HG02798 (cell line): ENCODE measurements around the gene CMYA5.

Experiments used
- ATAC-seq: cut with Tn5 transposase; IDR thresholded peaks from one replicate; pipeline ENCODE4 v1.9.1; 2021; ENCODE audit warnings: mild to moderate bottlenecking; ENCODE audit not compliant: unreplicated experiment, poor library complexity

Gene CMYA5

DNA sequence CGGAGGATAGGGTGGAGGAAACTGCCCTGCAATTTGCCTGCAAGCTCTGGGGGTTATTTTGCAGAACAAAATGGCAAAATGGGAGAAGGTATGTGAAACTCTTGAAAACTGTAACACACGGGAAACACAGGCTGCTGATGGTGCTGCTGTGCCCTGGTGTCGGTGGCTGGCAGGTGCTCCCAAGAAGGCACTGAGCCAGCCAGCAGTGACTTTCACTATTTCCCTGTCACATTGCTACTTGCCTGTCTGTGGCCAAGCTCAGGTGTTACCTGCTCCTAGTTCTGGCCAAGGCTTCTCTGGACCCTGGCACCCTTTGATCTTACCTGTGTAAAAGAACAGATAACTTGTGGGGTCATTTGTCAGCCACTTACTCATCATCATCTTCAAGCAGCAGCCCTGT, 102.2 kb downstream of the CMYA5 start:
- ATAC-seq, result no peak

DNA sequence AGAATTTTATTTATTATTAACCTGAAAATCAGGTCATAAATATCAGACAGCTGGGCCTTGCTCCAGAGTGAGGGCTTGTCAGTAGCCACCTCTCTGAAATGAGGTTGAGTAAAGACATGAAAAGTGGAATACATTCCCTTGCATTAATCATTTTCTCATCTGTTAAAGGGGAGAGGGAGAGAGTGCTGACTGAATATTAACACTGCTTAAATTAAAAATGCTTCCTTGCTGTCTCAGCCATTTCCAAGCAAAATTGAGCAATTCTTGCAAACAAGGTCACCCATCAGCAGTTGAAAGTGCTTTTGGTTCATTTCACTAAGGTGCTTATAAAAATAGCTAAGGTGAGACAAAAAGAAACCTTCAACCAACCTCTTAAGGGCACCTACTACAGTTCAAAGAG, 102.8 kb downstream of the CMYA5 start:
- no peak for ATAC-seq

DNA sequence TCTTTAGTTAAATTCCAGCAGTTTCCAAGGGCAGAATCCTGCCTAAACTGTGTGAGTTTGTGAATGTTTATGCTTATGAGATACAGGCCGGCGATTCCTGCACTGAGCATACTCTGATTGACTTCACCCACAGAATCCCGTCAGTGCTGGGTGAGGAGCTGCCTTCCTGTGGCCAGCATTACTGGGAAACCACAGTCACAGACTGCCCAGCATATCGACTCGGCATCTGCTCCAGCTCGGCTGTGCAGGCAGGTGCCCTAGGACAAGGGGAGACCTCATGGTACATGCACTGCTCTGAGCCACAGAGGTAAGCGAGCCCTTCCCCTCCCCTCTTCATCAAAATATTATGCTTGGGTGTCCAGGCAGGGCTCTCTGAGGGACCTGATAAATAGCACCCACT, 103.7 kb downstream of the CMYA5 start:
- ATAC-seq, result no peak

DNA sequence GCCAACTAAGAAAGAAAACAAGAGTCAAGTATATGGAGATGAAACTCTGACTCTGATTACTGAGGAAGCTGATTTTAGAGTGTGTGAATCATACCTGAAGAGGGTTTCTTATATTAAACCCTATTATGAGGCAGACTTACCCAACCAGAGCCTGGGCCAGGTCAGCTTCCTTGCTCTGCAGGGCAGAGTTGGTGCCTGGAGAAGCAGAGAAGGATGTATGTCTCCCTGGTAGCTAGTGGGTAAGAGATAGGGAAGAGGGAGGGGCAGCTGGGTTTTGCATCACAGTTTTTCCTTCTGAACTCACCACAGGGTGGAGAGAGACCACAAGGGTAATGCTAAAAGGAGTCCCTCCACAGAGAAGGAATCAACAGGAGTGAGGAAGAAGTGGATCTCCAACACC, 104.1 kb downstream of the CMYA5 start:
- ATAC-seq, result no peak

DNA sequence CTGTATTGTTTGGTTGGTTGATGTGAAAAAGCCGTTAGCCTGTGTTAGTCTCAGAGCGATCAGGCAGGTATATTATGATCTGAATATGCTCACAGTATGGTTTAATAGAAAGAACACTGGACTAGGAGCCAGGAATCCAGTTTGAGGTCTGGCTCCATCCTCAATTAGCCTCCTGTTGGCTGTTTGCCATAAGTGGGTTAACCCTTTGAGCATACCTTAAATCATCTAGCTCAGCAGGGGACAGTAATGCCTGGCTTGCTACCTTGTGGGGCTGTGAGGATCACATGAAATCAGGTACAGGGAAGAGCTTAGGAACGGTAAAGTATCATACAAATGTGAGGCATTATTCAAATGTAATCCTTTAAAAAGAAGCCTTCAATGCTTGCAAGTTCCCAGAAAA, 104.7 kb downstream of the CMYA5 start:
- ATAC-seq, result no peak

DNA sequence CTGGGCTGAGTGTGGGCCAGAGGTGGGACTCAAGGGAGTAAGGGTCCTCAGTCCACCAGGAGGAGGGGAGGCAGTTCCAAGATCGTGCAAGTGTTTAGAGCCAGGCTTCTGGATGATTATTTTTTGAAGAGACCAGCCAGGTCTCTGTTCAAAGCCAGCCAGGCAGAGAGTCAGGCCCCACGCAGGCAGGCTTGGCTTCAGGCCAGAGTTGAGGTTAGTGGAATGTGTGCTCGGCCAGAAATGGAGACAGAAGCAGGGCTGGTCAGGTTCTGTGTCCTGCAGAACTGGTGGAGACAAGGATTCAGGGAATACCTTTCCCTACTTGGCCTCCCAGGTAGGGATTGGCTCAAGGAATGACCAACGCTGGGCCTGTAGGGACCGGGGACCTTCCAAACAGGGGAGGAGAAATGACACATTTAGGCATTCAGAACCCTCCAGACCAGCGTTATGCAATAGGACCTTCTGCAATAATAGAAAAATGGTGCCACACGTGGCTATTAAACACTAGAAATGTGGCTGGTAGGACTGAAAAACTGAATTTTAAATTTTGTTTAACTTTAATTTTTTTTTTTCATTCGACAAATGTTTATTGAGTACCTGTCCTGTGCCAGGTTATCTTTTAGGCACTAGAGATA, 106.2 kb downstream of the CMYA5 start:
- no peak for ATAC-seq

DNA sequence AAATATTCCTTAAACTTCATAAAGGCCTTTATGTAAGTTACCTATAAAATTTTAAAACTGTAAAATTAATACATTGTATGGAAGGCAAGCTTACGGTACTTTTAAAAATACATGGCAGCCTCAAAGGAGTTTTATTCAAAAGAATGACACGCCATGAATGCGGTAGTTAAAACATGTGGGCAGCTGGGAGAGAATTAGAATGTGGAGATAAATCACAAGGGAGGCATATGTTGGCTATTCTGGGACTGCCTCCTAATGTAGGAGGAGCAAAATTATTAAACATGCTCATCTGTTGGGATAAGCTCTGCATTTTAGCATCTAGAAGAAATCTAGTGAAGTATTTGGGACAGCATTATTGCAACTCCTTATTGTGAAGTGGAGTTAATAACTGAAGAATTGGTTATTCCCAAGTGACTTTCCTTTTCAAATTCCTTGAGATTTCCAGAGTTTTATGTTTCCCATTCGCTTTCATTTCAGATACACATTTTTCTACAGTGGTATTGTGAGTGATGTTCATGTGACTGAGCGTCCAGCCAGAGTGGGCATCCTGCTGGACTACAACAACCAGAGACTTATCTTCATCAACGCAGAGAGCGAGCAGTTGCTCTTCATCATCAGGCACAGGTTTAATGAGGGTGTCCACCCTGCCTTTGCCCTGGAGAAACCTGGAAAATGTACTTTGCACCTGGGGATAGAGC, 109.4 kb downstream of the CMYA5 start:
- no peak for ATAC-seq

DNA sequence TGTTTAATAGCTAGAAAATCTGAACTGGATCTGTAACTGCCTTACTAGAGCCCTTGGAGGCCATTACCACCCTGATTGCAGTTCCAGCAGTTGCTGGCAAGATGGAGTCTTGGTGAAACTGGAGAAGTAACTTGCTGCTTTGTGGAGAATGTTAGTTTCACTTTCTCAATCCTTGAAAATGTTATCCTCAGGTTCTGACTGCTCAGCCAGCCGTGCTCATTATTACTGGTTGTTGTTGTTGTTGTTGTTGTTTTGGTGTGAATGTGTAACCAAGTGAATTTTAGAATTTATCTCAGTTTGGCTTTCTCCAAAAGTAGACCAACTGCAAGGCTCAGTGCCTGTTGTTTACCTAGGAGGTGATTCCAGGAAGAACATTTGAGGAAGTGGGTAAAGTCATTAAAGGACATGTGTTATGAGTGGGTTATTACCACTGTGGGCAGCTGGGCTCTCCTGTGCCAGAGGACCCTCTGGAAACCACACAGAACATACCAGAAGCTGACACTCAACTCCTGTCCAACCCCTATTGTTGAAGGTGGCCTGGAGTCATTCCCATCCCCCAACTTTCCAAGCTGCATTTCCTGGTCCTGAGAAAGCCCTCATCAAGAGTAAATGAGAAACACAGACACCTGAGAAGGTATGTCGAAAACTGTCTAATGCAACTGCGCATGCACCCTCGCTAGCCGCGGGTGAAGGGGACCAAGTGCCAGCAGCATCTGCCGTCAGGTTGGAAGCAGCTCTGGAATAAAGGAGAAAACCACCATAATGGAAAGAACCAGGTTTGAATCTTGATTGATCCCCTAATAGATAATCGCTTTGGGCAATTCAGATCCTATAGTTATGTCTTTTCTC, 111.6 kb downstream of the CMYA5 start:
- ATAC-seq, result no peak

DNA sequence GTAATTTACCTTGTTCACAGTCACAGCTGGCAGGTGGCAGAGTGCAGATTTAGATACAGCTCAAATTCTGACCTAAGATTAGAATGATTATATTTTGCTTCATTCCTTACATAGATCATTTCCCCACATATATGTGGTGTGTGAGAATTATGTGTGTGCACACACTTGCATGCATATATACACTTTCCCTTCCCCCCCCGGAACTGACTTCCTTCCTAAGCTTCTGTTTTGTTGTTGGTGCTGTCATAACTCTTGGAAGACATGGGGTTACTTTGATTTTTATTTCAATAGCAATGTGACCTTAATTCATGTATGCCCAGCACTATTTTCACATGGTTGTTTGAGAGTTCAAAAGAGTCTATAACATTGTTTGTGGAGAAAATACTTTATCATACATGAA, 112.8 kb downstream of the CMYA5 start:
- ATAC-seq, result no peak

DNA sequence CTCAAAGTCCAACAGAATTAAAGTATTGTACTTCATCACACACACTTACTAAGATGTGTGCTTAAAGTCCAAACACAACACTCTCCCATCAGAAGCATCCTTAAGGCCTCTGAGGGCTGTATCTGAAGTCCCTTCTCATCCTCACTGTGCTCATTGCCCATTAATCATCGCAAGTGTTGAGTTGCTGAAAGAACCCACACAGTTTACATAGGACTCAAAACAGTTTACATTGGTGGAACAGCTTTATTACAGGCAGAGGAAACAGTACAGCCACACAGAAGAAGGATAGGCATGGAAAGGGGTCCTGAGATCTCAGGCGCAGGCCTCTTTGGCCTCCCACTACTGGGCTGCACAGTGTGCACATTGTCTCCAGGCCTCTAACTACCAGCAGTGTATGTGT, 113.4 kb downstream of the CMYA5 start:
- no peak for ATAC-seq

DNA sequence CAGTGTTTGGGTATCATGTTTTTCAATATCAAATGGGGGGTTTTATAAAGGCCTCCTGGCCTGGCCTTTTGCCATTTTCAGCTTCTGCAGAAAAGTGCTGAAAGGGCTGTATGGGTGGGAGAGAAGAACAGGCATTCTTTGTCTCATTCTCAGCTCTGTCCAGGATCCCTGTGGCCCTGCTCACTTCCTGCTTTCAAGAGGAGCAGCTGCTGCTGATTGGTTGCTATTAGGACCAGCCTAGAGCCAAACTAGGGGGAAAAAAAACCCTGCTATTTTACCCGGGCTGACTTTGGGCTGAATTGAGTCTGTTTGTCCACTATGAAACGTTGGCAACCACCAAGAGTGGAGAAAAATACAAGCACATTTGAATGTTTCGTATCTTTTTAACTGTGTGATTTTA, 117.1 kb downstream of the CMYA5 start:
- ATAC-seq, result no peak

DNA sequence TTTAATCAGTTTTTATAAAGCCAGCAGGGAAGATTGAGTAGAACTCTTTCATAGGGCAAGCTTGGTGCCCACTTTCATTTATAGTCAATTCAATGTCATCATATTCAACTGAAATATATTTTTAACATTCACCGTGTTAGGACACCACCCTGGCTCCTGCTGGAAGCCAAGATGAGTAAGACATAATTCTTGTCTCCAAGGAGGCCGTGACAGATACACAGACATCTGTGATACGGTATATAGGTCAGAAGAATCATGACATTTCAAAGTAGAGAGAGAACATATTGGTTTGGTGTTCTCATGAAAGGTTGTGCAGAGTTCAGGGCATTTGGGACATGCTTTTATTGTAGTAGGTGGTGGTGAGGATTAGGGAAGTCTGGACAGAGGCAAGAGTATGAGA, 120.1 kb downstream of the CMYA5 start:
- ATAC-seq, result no peak

DNA sequence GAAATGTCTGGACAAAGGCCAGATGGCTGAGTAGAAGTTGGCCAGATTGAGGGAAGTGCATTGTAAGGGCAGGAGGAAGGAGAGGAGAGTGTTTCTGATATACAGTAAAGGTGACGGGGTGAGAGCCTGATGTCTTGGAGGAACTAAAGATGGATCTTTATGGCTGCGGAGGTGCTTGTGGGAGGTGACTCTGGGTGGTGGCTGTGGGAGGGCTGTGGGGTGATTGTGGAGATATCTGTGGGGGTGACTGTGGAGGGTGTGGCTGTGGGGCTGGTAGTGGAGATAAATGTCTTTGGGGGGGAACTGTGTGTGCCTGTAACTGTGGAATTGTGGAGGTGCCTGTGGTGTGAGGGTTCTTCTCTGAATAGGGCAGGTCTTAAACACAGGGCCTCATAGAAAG, 121.4 kb downstream of the CMYA5 start:
- ATAC-seq, result no peak

DNA sequence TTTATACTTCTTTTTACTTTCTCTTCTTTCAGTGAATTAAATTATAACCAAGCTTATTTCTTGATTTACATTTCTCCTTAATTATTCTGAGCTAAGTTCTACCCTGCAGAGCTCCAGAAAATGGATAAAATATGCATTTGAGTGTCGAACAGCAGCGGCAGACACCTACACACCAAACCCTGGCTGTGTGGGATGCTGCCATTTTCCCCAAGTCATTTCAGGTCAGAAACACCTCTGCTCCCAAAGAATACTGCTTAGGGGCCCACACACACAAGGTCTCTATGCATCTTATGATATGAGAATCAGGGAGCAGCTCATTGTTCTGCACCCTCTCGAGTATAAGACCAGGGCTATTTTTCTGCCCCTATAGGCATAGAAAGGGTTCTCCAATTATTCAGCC, 122.3 kb downstream of the CMYA5 start:
- ATAC-seq, result no peak

DNA sequence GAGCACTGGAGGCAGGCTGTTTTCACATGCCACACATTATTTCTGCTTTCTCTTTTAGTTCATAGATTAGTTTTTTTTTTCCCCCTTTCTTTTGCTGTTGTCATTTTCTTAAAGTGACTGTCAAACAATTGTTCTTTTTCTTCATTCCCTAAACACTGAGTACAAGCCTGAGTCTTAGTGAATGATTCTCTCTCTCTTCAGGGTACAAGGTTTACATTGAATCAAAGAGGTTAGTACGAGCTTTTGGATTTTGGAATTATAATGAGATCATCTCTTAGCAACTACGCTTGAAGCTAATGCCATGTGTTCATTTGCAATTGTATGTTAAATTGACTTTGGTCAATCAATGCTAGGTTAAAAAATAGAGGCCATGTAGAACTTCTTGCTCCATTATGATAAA, 125.1 kb downstream of the CMYA5 start:
- ATAC-seq, result no peak

DNA sequence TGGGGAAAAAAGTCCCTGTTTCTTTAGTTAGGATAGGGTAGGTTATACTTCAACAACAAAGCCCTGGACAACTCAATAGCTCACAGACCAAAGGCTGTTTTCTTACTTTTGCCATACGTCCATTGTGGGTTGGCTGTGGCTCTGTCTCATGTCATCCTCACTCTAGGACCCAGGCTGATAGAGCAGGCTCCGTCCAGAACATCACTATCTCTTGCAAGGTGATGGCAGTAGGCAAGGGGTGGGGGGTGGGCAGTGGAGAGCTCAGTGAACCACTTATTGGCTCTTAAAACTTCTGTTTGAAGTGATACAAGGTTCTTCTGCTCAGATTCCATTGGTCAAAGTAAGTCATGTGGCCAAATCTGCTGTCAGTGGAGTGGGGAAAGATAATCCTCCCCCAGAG, 126.4 kb downstream of the CMYA5 start:
- no peak for ATAC-seq

DNA sequence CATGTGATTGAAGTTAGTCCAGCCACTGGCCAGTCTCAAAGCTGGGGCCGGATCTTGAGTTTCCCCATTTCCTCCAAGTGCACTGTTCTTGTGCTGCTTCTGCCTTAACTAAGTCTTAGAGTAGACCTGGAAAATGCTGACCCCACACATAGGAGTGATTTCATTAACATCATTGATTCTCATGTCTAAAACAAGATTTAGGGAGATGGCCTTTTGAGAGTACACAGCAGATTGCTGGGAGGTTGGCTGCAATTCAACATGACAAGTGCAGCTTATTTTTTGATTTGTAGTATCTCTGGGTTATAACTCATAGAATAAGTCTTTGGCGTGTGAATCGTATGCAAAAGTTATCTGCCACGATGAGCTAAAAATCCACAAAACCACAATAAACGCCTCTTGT, 131.0 kb downstream of the CMYA5 start:
- no peak for ATAC-seq

DNA sequence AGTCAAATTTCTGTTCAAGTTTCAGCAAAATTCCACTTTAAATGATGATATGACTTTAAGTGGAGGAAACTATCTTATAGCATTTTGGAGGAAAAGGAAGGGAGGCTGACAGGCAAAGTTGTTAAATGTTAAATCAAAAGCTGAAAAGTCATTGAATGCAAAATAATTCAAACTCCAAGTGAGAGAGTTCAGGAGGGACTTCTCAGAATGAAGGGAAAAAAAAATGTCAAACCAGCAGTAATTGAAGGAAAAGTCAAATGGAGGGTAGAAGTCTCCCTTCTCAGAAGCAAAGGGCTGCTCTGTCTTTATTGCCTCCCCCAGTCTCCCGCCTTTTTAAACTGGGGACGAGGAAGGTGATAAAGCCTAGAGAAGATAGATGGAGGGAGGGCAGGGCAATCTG, 134.8 kb downstream of the CMYA5 start:
- ATAC-seq, result no peak

DNA sequence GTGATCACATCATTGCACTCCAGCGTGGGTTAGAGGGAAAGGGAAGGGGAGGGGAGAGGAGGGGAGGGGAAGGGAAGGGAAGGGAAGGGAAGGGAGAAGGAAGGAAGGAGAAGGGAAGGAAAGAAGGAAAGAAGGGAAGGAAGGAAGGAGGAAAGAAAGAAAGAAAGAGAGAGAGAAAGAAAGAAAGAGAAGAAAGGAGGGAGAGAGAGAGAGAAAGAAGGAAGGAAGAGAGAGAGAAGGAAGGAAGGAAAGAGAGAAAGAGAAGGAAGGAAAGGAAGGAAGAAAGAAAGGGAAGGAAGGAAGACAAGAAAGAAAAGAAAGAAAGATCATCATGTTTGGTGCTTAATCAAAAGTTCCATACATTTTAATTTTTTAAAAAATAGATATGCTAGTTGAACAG, 136.2 kb downstream of the CMYA5 start:
- ATAC-seq, result no peak

DNA sequence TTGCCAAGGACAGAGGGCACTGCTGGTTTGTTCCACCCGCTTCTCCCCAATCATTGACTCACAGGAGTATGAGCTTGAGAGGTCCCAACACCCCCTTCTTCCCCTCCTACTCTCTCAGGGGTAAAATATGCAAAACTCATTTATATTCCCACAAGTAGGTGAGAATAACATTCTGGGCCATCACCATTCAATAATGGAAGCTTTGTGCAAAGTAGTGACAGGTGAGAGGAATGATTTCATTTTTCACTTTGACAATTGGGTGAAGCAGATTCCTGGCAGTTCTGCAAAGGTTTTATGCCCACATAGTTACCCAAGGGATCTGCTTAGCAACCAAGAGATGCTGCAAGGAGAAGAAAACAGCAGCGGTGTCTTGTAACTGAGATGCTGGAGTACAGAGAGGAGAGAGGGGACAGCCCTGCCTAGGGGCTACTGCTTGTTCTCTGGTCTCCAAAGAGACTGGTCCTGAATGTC, 137.6 kb downstream of the CMYA5 start:
- no peak for ATAC-seq

DNA sequence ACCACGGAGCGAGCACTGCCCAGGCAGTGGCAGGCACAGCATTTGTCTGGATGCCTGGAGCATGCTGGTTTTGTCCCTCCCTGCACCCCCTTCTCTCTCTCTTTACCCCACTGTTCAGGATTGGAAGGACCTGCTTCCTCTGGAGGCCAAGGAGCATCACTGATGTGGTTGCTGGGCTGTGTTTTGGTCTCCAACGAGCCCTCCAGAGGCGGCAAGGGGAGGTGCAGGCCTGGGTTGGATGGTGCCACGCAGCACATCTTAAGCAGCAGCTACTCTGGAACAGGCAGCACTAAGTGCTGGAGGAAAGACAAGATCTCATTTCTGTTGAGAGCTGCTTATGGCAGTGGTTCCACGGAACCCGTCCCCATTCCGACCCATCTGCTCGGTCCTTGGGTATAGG, 139.6 kb downstream of the CMYA5 start:
- ATAC-seq, result no peak
